Activated B cell treated with CpG ODN at 0.5 μM for 24 hours (primary cell): ENCODE measurements around the gene FREY1. TPM values are rescaled to one million over a fixed set of nuclear protein-coding genes. Genes with fewer than 3 reads are reported as not detected.
A peak's percentile ranks its signal among the peaks of the same experiment; 100 is the strongest.

ENCODE experiments used
- ATAC-seq: fragments of 200-7000 bp; cut with Tn5 transposase; one replicate; pipeline ENCODE4 v1.10.0; 2021; ENCODE audit warnings: low read depth, mild to moderate bottlenecking, moderate library complexity
- CTCF ChIA-PET: fragments of 350-600 bp; sonication (Branson Sonifier 250); formaldehyde crosslinking; loops from one replicate; lab custom pipeline; 2021; ENCODE audit warnings: antibody characterized with exemption; lab: Charles Lee
- POLR2A ChIA-PET: fragments of 350-600 bp; sonication (Branson Sonifier 250); formaldehyde crosslinking; loops from one replicate; lab custom pipeline; 2021; ENCODE audit warnings: antibody characterized with exemption; lab: Charles Lee
- DNase-seq: peaks from one replicate; pipeline ENCODE4 v3.0.0; 2022
- H3K27ac Mint-ChIP-seq: one replicate; pipeline ENCODE4 v1.8.0; 2020; ENCODE audit warnings: mixed read lengths
- H3K27me3 Mint-ChIP-seq: one replicate; pipeline ENCODE4 v1.8.0; 2021; ENCODE audit warnings: mixed read lengths
- H3K36me3 Mint-ChIP-seq: one replicate; pipeline ENCODE4 v1.8.0; 2021; ENCODE audit warnings: low read depth, mixed read lengths
- H3K4me1 Mint-ChIP-seq: one replicate; pipeline ENCODE4 v1.8.0; 2021; ENCODE audit warnings: mixed read lengths
- H3K4me3 Mint-ChIP-seq: one replicate; pipeline ENCODE4 v1.8.0; 2020; ENCODE audit warnings: mild to moderate bottlenecking, mixed read lengths
- H3K9me3 Mint-ChIP-seq: one replicate; pipeline ENCODE4 v1.8.0; 2020; ENCODE audit warnings: mixed read lengths
- CTCF ChIP-seq: fragments of 200-600 bp; IDR thresholded peaks from one replicate; pipeline ENCODE4 v1.8.0; 2022; ENCODE audit warnings: antibody characterized with exemption, mild to moderate bottlenecking
- intact Hi-C: fragments of 100-400 bp; cut with micrococcal nuclease; formaldehyde crosslinking; loops from one replicate; pipeline ENCODE4 v1.15.1; 2024
- total RNA-seq: library from RNA; stranded (reverse); gene quantifications from 2 replicates; pipeline ENCODE4 v1.2.3, GENCODE V29; 2022

Gene FREY1
- total RNA-seq, 1 donor from 2014 or later: 4.6 TPM

- peaks cover 96% of the 10 kb centered on the region for H3K4me1 Mint-ChIP-seq
- no peaks in the 10 kb centered on the region for H3K9me3 Mint-ChIP-seq
- intact Hi-C loops: loop anchor here (1.0 to 10.0 kb wide), 12 partner anchors 8 to 1363 kb away; partner anchors contain the start of genes ARHGAP1, CD82, CRY2 and DDB2
- DNase-seq (peak; percentile 78), ATAC-seq (peak; percentile 82)
- no peaks in the 10 kb centered on the region for H3K27me3 Mint-ChIP-seq
- H3K4me3 Mint-ChIP-seq: peak overlapping the region; percentile 94
- ChIA-PET CTCF (interaction anchor here (0.6 to 2.5 kb wide), 9 partner anchors 9 to 1320 kb away, joined by 3 to 13 read pairs (median 4); partner anchors contain the start of gene PEX16), POLR2A (interaction anchor here (0.6 to 14.9 kb wide), 14 partner anchors 9 to 1989 kb away, joined by 3 to 263 read pairs (median 5); partner anchors contain the start of genes CRY2, PEX16 and PHF21A)
- peaks cover 64% of the 10 kb centered on the region for H3K36me3 Mint-ChIP-seq
- no peak for TF ChIP-seq CTCF
- peak overlapping the region; percentile 97 for H3K27ac Mint-ChIP-seq
Observed at GRCh38 chr11:45930031-45930794, 23.1 kb upstream of the FREY1 start.

- intact Hi-C loops: loop anchor here (1.0 to 10.0 kb wide), 12 partner anchors 7 to 1362 kb away; partner anchors contain the start of genes ARHGAP1, CD82, CRY2 and DDB2
- TF ChIP-seq CTCF: no peak
- Mint-ChIP-seq H3K27ac (peak overlapping the region; percentile 97), H3K4me1 (peaks cover 96% of the 10 kb centered on the region), H3K27me3 (no peaks in the 10 kb centered on the region), H3K9me3 (no peaks in the 10 kb centered on the region), H3K36me3 (peaks cover 59% of the 10 kb centered on the region), H3K4me3 (peak overlapping the region; percentile 94)
- ChIA-PET POLR2A (interaction anchor here (0.6 to 14.9 kb wide), 13 partner anchors 9 to 932 kb away, joined by 3 to 263 read pairs (median 8); partner anchors contain the start of genes CRY2, PEX16 and PHF21A), CTCF (interaction anchor here (1.0 to 2.5 kb wide), 5 partner anchors 11 to 77 kb away, joined by 4 to 13 read pairs (median 7); partner anchors contain the start of gene PEX16)
- peak; percentile 4 for ATAC-seq
- DNase-seq: peak; percentile 14
Observed at GRCh38 chr11:45929486-45930030, 22.5 kb upstream of the FREY1 start.

GRCh38 chr11:45928535-45929215 lies 21.6 kb upstream of the FREY1 start:
- Mint-ChIP-seq H3K27ac (peak overlapping the region; percentile 73), H3K27me3 (no peaks in the 10 kb centered on the region), H3K9me3 (no peaks in the 10 kb centered on the region), H3K36me3 (peaks cover 64% of the 10 kb centered on the region), H3K4me1 (peaks cover 95% of the 10 kb centered on the region), H3K4me3 (peak overlapping the region; percentile 7)
- ChIA-PET CTCF (no interaction called here), POLR2A (interaction anchor here (3.2 to 14.9 kb wide), 3 partner anchors 9 to 36 kb away, joined by 19 to 263 read pairs (median 79); partner anchors contain the start of gene PEX16)
- no peak for TF ChIP-seq CTCF
- ATAC-seq (no peak), DNase-seq (no peak)
- intact Hi-C loops: no loop called here

- ATAC-seq (no peak), DNase-seq (no peak)
- Mint-ChIP-seq H3K4me3 (peak overlapping the region; percentile 1), H3K27me3 (no peaks in the 10 kb centered on the region), H3K9me3 (no peaks in the 10 kb centered on the region), H3K4me1 (peaks cover 91% of the 10 kb centered on the region), H3K27ac (peak overlapping the region; percentile 82), H3K36me3 (peaks cover 63% of the 10 kb centered on the region)
- intact Hi-C loops: no loop called here
- POLR2A ChIA-PET: interaction anchor here (3.2 to 14.9 kb wide), 3 partner anchors 10 to 37 kb away, joined by 19 to 263 read pairs (median 79); partner anchors contain the start of gene PEX16
- no peak for TF ChIP-seq CTCF
- CTCF ChIA-PET: no interaction called here
Observed at GRCh38 chr11:45927684-45928413, 20.8 kb upstream of the FREY1 start.
